Progenitor cell of endocrine pancreas (in vitro differentiated cells): Measurements from ENCODE around the gene CORO1C. TPM values are rescaled to one million over a fixed set of nuclear protein-coding genes. Genes with fewer than 3 reads are reported as not detected.

ENCODE experiments used
- DNase-seq: peaks from one replicate; pipeline ENCODE4 v3.0.0; 2021; ENCODE audit warnings: low spot score; ENCODE audit not compliant: unreplicated experiment
- H3K27ac Mint-ChIP-seq: 2 replicates; pipeline ENCODE4 v1.8.0; 2021; ENCODE audit warnings: mild to moderate bottlenecking, moderate library complexity, mixed read lengths
- H3K27me3 Mint-ChIP-seq: 2 replicates; pipeline ENCODE4 v1.8.0; 2021; ENCODE audit warnings: mixed read lengths
- H3K36me3 Mint-ChIP-seq: 2 replicates; pipeline ENCODE4 v1.8.0; 2022; ENCODE audit warnings: mixed read lengths; ENCODE audit not compliant: insufficient read depth
- H3K4me1 Mint-ChIP-seq: 2 replicates; pipeline ENCODE4 v1.8.0; 2021; ENCODE audit warnings: low read depth, mixed read lengths
- H3K4me3 Mint-ChIP-seq: 2 replicates; pipeline ENCODE4 v1.8.0; 2021; ENCODE audit warnings: low read depth, mild to moderate bottlenecking, moderate library complexity, mixed read lengths
- H3K9me3 Mint-ChIP-seq: 2 replicates; pipeline ENCODE4 v1.8.0; 2021; ENCODE audit warnings: low read depth, mixed read lengths
- CTCF ChIP-seq: fragments of 200-600 bp; sonication (generic); IDR thresholded peaks from one replicate; pipeline ENCODE4 v1.5.0; 2021; ENCODE audit warnings: antibody characterized with exemption, mild to moderate bottlenecking; ENCODE audit not compliant: unreplicated experiment
- total RNA-seq: library from RNA; stranded (reverse); gene quantifications from 2 replicates; pipeline ENCODE4 v1.2.1, GENCODE V29; 2021

Gene CORO1C
- total RNA-seq, 1 donor from 2014 or later, result 68.3 TPM

GRCh38 chr12:108607981-108608600 is 123.2 kb downstream of the CORO1C start:
- Mint-ChIP-seq H3K4me3 (no peak overlapping the region), H3K36me3 (no peaks in the 10 kb centered on the region), H3K27me3 (peaks cover 19% of the 10 kb centered on the region), H3K9me3 (no peaks in the 10 kb centered on the region), H3K27ac (no peak overlapping the region), H3K4me1 (no peaks in the 10 kb centered on the region)
- no peak for DNase-seq
- TF ChIP-seq CTCF, result no peak

- DNase-seq, result no peak
- Mint-ChIP-seq H3K9me3 (no peaks in the 10 kb centered on the region), H3K36me3 (no peaks in the 10 kb centered on the region), H3K27me3 (peaks cover 12% of the 10 kb centered on the region), H3K4me1 (no peaks in the 10 kb centered on the region), H3K27ac (no peak overlapping the region), H3K4me3 (no peak overlapping the region)
- no peak for TF ChIP-seq CTCF
Observed at GRCh38 chr12:108606492-108606891, 124.8 kb downstream of the CORO1C start.

- no peaks in the 10 kb centered on the region for H3K9me3 Mint-ChIP-seq
- no peaks in the 10 kb centered on the region for H3K36me3 Mint-ChIP-seq
- TF ChIP-seq CTCF, result no peak
- H3K27ac Mint-ChIP-seq, result no peak overlapping the region
- H3K4me1 Mint-ChIP-seq, result no peaks in the 10 kb centered on the region
- DNase-seq, result no peak
- peaks cover 11% of the 10 kb centered on the region for H3K27me3 Mint-ChIP-seq
- H3K4me3 Mint-ChIP-seq, result no peak overlapping the region
Observed at GRCh38 chr12:108605690-108606406, 125.5 kb downstream of the CORO1C start.

GRCh38 chr12:108605000-108605689 is 126.2 kb downstream of the CORO1C start:
- no peak for DNase-seq
- Mint-ChIP-seq H3K27me3 (peaks cover 8% of the 10 kb centered on the region), H3K27ac (no peak overlapping the region), H3K36me3 (no peaks in the 10 kb centered on the region), H3K4me3 (no peak overlapping the region), H3K9me3 (no peaks in the 10 kb centered on the region), H3K4me1 (no peaks in the 10 kb centered on the region)
- TF ChIP-seq CTCF, result no peak

- H3K9me3 Mint-ChIP-seq, result no peaks in the 10 kb centered on the region
- peaks cover 8% of the 10 kb centered on the region for H3K27me3 Mint-ChIP-seq
- no peak overlapping the region for H3K27ac Mint-ChIP-seq
- no peak for DNase-seq
- no peak overlapping the region for H3K4me3 Mint-ChIP-seq
- H3K36me3 Mint-ChIP-seq, result no peaks in the 10 kb centered on the region
- no peaks in the 10 kb centered on the region for H3K4me1 Mint-ChIP-seq
- TF ChIP-seq CTCF, result no peak
Observed at GRCh38 chr12:108604208-108604941, 126.9 kb downstream of the CORO1C start.
